ENCODE data around the gene MT2A.
"Not testable (repeated sequence)": the region's sequence is repeated elsewhere in the genome, so short reads cannot be mapped to it uniquely, and the experiment has no call there.

MT2A gene

DNA sequence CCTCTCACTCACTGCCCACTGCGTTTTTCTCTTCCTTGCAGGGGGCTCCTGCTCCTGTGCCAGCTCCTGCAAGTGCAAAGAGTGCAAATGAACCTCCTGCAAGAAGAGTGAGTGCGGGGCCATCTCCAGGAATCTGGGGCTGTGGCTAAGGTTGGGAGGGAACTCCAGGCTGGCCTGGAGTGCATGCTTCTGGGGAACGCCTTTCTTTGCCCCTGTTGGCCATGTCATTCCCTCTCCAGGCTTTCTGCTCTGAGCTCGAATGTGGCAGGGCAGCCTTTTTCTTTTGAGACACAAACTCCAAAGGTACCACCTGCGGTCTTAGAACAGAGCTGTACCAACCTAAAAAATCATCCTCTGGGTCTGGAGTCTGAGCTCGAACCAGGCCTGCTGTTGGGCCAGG lies 9.8 kb downstream of the MT2A start:
- H3K4me3 ChIP-seq (ENCODE audit: low read depth, low read length): no peak overlapping the region

GRCh38 chr16:56620339-56620897 lies 12.0 kb downstream of the MT2A start:
- no peak overlapping the region for H3K4me3 ChIP-seq (ENCODE audit: low read depth, low read length)

GRCh38 chr16:56621665-56622445 lies 13.5 kb downstream of the MT2A start:
- not testable (repeated sequence) for H3K4me3 ChIP-seq (ENCODE audit: low read depth, low read length)

DNA sequence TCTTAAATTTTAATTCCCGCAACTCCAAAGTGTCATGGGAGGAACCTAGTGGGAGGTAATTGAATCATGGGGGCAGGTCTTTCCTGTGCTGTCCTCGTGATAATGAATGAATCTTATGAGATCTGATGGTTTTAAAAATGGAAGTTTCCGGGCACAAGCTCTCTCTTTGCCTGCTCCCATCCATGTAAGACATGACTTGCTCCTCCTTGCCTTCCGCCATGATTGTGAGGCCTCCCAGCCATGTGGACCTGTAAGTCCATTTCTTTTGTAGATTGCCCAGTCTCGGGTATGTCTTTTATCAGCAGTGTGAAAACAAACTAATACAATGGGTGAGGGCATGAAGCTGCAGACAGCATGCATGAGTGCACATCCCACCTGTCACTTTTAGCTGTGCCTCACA lies 14.8 kb downstream of the MT2A start:
- not testable (repeated sequence) for H3K4me3 ChIP-seq (ENCODE audit: low read depth, low read length)

- H3K4me3 ChIP-seq (ENCODE audit: low read depth, low read length): no peak overlapping the region
Measured at GRCh38 chr16:56623637-56624036, 15.3 kb downstream of the MT2A start.

GRCh38 chr16:56625140-56625942 lies 17.0 kb downstream of the MT2A start, which contains the start of gene MT1E:
MT1E (plus strand) TSS chr16:56625781; CDS start chr16:56625852, 71 bp downstream.
- peak within 1 kb of the TSS; percentile 51 for H3K4me3 ChIP-seq (ENCODE audit: low read depth, low read length)

DNA sequence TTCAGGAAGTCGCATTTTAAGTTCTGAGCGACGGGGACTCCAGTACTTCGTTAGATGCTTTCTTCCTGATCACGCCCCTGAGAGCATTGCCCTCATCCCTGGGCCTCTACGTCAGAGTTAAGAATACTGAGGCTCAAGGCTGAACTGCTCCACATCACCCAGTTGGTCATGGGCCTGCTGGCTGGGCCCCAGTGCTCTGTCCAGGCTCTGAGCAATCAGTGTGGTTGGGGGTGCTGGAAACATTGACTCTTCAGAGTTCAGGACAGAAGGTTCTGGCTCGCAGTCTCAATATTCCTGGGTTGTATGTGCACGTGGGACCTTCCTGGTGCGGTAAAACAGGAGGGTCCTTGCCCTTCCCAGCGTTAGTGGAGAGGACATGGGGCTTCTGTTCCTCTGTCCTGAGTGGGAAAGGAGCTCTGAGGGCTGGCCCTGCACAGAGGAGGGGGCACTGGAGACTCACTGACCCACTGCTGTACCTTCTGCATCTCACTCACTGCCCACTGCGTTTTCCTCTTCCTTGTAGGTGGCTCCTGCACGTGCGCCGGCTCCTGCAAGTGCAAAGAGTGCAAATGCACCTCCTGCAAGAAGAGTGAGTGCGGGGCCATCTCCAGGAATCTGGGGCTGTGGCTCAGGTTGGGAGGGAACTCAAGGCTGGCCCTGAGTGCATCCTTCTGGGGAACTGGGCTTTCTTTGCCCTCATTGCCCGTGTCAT lies 17.7 kb downstream of the MT2A start:
- H3K4me3 ChIP-seq (ENCODE audit: low read depth, low read length): peak overlapping the region; percentile 25

GRCh38 chr16:56626685-56627084 lies 18.3 kb downstream of the MT2A start:
- H3K4me3 ChIP-seq (ENCODE audit: low read depth, low read length): no peak overlapping the region

- no peak overlapping the region for H3K4me3 ChIP-seq (ENCODE audit: low read depth, low read length)
Measured at GRCh38 chr16:56628486-56629350, 20.3 kb downstream of the MT2A start.

DNA sequence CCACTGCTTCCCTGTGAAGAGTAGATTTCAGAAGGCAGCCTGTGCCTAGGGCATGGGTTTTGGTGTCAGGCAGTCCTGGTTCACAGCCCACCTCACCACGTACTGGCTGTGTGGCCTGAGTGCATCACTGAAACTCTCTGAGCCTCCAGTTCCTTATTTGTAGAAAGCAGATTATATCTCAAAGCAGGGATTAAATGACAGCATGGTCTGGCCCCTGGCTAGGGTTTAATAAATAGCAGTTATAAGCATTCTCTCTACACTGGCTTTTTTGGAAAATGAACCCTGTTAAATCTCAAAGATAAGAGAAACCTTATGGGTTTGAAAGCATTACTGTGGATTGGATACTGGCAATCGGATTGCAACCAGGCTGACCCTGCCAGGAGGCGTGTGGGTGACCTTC lies 21.1 kb downstream of the MT2A start:
- no peak overlapping the region for H3K4me3 ChIP-seq (ENCODE audit: low read depth, low read length)

DNA sequence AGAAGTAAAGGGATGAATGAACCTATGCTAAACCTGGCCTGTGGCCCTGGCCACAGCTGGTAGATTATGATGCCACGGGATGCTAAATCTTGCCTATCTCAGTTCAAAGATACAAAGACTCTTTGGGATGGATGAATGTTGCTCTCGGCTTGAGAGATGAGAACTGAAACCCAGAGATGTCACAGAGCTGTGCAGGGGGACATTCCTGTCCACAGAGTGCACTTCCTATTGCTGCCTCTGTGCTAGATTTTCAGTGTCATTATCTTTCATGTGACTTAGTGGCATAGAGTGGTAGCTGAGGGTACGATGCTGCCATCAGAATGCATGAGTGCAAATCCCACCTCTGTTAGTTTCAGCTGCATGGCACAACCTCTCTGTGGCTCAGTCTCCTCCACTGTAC lies 21.8 kb downstream of the MT2A start:
- H3K4me3 ChIP-seq (ENCODE audit: low read depth, low read length): no peak overlapping the region

GRCh38 chr16:56631197-56631596 lies 22.8 kb downstream of the MT2A start:
- no peak overlapping the region for H3K4me3 ChIP-seq (ENCODE audit: low read depth, low read length)

DNA sequence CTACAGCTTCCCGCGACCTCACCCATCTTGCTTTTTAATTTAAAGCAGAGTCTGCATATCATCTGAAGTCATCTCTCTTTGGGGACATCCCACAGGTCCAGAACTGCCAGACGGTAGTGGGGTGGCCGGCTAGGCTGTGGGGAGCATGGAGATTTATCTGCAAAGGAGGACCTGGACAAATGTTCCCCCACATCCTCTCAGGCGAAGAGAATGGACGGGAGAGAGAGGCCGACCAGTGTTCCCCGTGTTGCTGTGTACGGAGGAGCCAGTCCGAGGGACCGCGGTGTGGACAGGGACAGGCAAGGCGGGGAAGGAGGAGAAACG lies 23.4 kb downstream of the MT2A start:
- peak overlapping the region; percentile 30 for H3K4me3 ChIP-seq (ENCODE audit: low read depth, low read length)

GRCh38 chr16:56632156-56632847 lies 23.9 kb downstream of the MT2A start, which contains the start of gene MT1M:
MT1M (plus strand) TSS chr16:56632659; CDS start chr16:56632732, 73 bp downstream.
- peak within 1 kb of the TSS; percentile 30 for H3K4me3 ChIP-seq (ENCODE audit: low read depth, low read length)

GRCh38 chr16:56632848-56633365 lies 24.5 kb downstream of the MT2A start:
- peak overlapping the region; percentile 30 for H3K4me3 ChIP-seq (ENCODE audit: low read depth, low read length)

GRCh38 chr16:56633535-56633934 lies 25.2 kb downstream of the MT2A start:
- no peak overlapping the region for H3K4me3 ChIP-seq (ENCODE audit: low read depth, low read length)

DNA sequence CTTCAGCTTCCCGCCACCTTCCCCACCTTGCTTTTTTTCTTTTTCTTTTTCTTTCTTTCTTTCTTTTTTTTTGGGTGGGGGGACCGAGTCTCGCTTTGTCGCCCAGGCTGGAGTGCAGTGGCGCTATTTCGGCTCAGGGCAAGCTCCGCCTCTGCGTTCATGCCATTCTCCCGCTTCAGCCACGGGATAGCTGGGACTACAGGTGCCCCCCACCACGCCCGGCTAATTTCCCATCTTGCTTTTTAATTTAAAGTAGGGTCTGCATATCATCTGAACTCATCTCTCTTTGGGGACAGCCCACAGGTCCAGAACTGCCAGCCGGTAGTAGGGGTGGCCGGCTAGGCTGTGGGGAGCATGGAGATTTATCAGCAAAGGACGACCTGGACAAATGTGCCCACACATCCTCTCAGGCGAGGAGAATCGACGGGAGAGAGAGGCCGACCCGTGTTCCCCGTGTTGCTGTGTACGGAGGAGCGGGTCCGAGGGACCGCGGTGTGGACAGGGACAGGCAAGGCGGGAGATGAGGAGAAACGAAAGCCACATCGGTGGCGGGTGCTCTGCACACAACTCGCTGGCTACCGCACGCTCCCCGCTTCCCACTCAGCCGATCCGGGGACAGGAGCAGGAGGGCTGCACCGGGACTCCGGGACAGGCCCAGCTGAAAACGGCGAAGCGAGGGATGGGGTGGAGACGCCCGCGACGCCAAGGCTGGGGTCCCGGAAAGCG lies 26.5 kb downstream of the MT2A start:
- H3K4me3 ChIP-seq (ENCODE audit: low read depth, low read length): no peak overlapping the region

DNA sequence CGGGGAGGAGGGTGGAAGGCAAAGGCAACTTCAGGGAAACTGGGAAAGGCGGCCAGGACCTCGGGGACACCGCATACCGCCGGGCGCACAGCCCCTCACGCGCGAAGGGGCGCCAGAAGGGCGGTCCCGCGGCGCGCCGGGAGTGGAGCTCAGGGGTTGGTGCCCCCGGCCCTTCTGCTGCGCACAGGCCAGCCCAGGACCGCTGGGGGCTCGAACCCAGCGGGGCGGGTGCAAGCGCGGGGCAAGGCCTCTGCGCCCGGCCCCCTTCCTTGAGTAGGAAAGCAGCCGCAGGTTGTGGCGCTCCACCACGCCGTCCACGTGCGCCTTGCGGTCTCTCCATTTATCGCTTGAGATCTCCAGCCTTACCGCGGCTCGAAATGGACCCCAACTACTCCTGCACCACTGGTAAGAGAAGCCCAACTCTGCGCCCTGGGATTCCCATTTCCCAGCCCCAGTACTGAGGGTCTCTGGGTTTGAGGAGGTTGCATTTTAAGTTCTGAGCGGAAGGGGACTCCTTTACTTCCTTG lies 27.1 kb downstream of the MT2A start:
- H3K4me3 ChIP-seq (ENCODE audit: low read depth, low read length): no peak overlapping the region
